Activated naive CD4-positive, alpha-beta T cell treated with anti-CD3 and anti-CD28 coated beads, Interleukin-2, amount 10 ng/mL, durations not matched to agents 7 days and 5 days (primary cell): ENCODE measurements around the gene COL4A1.
"Not testable (repeated sequence)": the region's sequence is repeated elsewhere in the genome, so short reads cannot be mapped to it uniquely, and the experiment has no call there.

Source experiments
- CTCF ChIA-PET: fragments of 350-600 bp; sonication (Branson Sonifier 250); formaldehyde crosslinking; loops from one replicate; lab custom pipeline; 2021; ENCODE audit warnings: antibody characterized with exemption; lab: Charles Lee
- DNase-seq: peaks from one replicate; pipeline ENCODE4 v3.0.0-alpha.2; 2020
- H3K27ac Mint-ChIP-seq: one replicate; pipeline ENCODE4 v1.8.0; 2021; ENCODE audit warnings: mild to moderate bottlenecking, moderate library complexity, mixed read lengths
- H3K27me3 Mint-ChIP-seq: one replicate; pipeline ENCODE4 v1.8.0; 2021; ENCODE audit warnings: mild to moderate bottlenecking, mixed read lengths
- H3K36me3 Mint-ChIP-seq: one replicate; pipeline ENCODE4 v1.8.0; 2021; ENCODE audit warnings: mixed read lengths
- H3K4me1 Mint-ChIP-seq: one replicate; pipeline ENCODE4 v1.8.0; 2021; ENCODE audit warnings: mixed read lengths
- H3K4me3 Mint-ChIP-seq: one replicate; pipeline ENCODE4 v1.8.0; 2021; ENCODE audit warnings: mild to moderate bottlenecking, moderate library complexity, mixed read lengths
- H3K9me3 Mint-ChIP-seq: one replicate; pipeline ENCODE4 v1.8.0; 2021; ENCODE audit warnings: mixed read lengths

COL4A1 gene

DNA sequence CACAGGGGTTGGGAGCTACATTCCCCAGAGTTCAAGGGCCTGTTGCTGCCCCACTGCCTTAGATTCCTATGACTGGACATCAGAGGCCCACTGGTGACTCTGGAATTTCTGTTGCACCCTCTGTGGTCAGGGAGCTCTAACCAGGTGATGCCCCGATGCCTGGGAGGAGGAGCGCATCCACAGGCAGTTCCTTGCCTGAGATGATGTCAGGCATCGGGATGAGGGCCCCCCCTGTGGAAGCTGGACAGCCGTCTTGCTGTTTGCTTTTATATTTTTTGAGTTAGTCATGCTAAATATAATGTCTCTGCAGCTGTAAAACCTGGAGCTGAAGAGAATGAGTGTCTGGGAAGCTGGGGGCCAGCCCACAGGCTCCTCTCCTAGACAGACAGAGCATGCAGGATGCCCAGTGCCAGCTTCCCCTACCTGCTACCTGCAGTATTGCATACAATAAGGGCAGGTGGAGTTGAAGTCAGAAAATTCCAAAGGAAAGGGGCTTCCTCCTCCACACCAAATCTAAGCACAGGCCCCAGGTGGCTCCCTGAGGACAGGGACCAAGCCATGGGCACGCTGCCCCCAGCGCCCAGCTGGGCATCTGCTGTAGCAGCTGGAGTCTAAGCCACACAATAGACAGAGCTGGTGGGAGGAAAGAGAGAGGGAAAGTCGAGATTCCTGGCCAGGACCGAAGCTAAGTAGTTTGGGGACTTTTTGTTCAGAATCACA is 16.4 kb upstream of the COL4A1 start:
- H3K36me3 Mint-ChIP-seq, result no peaks in the 10 kb centered on the region
- no peaks in the 10 kb centered on the region for H3K9me3 Mint-ChIP-seq
- no peak overlapping the region for H3K27ac Mint-ChIP-seq

DNA sequence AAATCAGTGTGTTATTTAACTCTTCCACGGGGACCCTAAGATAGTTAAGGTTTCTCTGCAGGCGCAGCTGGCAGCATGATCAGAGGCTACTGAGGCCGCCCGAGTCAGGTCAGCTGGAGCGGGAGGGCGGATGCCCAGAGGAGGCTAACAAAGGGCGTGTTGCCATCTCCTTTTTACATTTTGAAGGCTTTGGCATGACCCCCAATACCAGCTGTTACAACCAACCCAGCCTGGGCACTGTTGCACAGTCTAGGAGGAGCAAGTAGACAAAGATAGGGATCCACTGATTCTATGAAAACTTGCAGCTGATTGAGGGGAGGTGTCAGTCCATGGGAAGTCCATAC is 15.8 kb upstream of the COL4A1 start:
- no peak overlapping the region for H3K4me3 Mint-ChIP-seq
- no peak overlapping the region for H3K27ac Mint-ChIP-seq
- peaks cover 11% of the 10 kb centered on the region for H3K4me1 Mint-ChIP-seq
- H3K9me3 Mint-ChIP-seq, result no peaks in the 10 kb centered on the region
- peaks cover 72% of the 10 kb centered on the region for H3K27me3 Mint-ChIP-seq
- DNase-seq, result no peak
- H3K36me3 Mint-ChIP-seq, result no peaks in the 10 kb centered on the region
- CTCF ChIA-PET, result interaction anchor here (0.9 kb wide), 1 partner anchor 10 kb away, joined by 3 read pairs; no protein-coding TSS in a partner anchor

More for the DNA sequence above, 16.4 kb upstream of the COL4A1 start:
- peaks cover 11% of the 10 kb centered on the region for H3K4me1 Mint-ChIP-seq
- peaks cover 71% of the 10 kb centered on the region for H3K27me3 Mint-ChIP-seq
- H3K4me3 Mint-ChIP-seq, result no peak overlapping the region
- DNase-seq, result no peak
- CTCF ChIA-PET, result interaction anchor here (0.9 kb wide), 1 partner anchor 10 kb away, joined by 3 read pairs; no protein-coding TSS in a partner anchor

DNA sequence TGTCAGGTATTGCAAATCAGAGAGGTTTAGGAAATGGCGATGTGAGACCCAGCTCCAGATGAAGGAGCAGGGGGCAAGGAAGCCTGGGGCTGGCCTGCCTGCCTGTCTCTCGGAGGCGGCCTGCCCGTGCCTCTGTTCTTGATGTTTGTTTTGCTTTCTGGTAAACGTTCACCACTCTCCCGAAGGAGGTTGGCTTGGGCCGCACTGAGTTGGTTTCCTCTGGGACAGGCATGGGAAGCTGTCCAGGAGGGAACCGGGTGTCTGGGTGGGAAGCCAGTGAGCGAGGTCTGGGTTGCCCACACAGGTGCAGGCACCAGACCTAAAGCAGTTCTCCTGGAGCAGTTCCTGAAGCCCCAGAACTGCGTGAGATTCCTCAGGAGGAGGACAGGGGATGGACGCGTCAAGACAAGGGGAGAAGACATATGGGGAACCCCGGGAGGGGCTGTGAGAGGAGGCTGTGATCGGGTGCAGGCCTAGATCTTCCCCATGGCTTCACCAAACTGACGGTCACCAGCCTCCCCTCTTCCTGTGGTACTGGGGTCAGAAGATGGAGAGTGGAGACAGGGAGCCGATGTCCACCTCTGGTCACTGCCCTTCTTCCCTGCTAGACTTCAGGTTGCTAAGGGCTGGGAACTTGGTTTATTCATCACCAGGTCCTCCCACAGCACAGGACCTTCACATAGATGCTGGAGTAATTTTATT is 15.3 kb upstream of the COL4A1 start:
- H3K4me3 Mint-ChIP-seq, result no peak overlapping the region
- peaks cover 74% of the 10 kb centered on the region for H3K27me3 Mint-ChIP-seq
- no peaks in the 10 kb centered on the region for H3K36me3 Mint-ChIP-seq
- no peak overlapping the region for H3K27ac Mint-ChIP-seq
- H3K9me3 Mint-ChIP-seq, result no peaks in the 10 kb centered on the region
- DNase-seq, result no peak
- CTCF ChIA-PET, result no interaction called here
- H3K4me1 Mint-ChIP-seq, result peaks cover 11% of the 10 kb centered on the region

DNA sequence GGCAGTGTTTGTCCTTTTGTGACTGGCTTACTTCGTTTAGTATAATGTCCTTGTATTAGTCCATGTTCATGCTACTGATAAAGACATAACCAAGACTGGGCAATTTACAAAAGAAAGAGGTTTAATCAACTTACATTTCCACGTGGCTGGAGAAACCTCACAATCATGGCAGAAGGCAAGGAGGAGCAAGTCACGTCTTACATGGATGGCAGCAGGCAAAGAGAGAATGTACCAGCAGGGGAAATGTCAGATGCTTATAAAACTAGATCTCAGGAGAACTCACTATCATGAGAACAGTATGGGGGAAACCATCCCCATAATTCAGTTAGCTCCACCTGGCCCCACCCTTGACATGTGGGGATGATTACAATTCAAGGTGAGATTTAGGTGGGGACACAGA is 14.6 kb upstream of the COL4A1 start:
- DNase-seq, H3K4me3 Mint-ChIP-seq, H3K36me3 Mint-ChIP-seq, H3K9me3 Mint-ChIP-seq, H3K27ac Mint-ChIP-seq, CTCF ChIA-PET: not testable (repeated sequence)
- H3K27me3 Mint-ChIP-seq, result peaks cover 69% of the 10 kb centered on the region
- H3K4me1 Mint-ChIP-seq, result peaks cover 11% of the 10 kb centered on the region

DNA sequence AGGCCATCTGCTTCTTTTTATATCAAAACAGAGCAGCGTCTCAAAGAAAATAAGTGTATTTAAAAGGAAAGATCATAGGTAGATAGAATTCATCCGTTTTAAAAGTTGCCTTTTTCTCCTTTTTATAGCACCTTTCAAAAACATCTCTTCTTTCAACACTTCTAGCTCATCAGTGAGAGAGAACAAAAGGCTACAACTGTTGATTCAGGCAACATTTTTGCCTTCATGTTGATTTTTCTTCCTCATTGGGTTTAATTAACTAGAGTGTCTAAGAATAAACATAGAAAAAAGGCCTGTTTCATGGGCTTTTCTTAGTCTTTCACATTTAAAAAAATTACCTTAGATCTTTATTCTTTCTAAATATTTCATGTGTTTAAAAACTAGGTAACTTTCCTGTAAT is 13.7 kb upstream of the COL4A1 start:
- Mint-ChIP-seq H3K36me3 (no peaks in the 10 kb centered on the region), H3K9me3 (no peaks in the 10 kb centered on the region), H3K27me3 (peaks cover 65% of the 10 kb centered on the region), H3K27ac (no peak overlapping the region), H3K4me1 (peaks cover 11% of the 10 kb centered on the region), H3K4me3 (no peak overlapping the region)
- no peak for DNase-seq
- CTCF ChIA-PET, result no interaction called here

DNA sequence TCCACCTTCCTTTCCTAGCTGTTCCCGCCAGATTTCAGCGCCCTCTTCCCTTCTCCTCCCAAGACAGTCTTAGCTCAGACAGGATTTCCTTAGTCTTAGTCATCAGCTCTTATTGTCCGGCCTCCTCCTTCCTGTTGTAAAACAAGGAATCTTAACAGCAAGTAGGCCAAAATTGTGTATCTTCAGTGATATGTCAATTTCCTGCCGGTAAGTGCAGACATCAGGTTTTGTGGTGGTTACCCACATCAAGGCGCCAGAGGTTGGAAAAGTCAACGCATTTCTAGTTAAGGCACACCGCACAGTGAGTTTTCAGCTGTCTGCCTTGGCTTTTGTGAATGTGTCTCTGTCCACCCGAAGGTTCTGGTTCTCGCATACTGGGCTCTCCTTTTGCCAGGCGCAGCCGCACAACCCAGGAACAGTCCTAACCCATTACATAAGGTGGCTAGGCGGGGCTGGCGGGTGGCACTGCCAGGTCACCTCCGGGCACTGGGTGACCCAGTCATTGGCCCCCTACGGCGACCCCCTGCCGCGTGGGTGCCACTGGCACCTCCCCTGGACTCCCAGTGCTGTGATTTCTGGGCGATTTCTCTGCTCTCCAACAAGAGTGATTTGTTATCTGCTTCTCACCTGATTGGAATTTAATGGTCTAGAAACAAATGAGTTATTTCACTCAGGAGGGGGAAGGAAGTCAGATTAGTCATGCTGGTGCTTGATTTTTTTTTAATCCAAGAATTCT is 13.0 kb upstream of the COL4A1 start:
- Mint-ChIP-seq H3K36me3 (no peaks in the 10 kb centered on the region), H3K27me3 (peaks cover 60% of the 10 kb centered on the region), H3K27ac (no peak overlapping the region), H3K4me1 (peaks cover 11% of the 10 kb centered on the region), H3K4me3 (no peak overlapping the region), H3K9me3 (no peaks in the 10 kb centered on the region)
- CTCF ChIA-PET, result no interaction called here
- peak; percentile 39 for DNase-seq

GRCh38 chr13:110319397-110319773 is 12.4 kb upstream of the COL4A1 start:
- peaks cover 60% of the 10 kb centered on the region for H3K27me3 Mint-ChIP-seq
- no peak for DNase-seq
- no peaks in the 10 kb centered on the region for H3K36me3 Mint-ChIP-seq
- peaks cover 11% of the 10 kb centered on the region for H3K4me1 Mint-ChIP-seq
- no peak overlapping the region for H3K27ac Mint-ChIP-seq
- no peak overlapping the region for H3K4me3 Mint-ChIP-seq
- CTCF ChIA-PET, result no interaction called here
- H3K9me3 Mint-ChIP-seq, result no peaks in the 10 kb centered on the region

GRCh38 chr13:110318920-110319319 is 12.0 kb upstream of the COL4A1 start:
- H3K27me3 Mint-ChIP-seq, result peaks cover 61% of the 10 kb centered on the region
- no peaks in the 10 kb centered on the region for H3K9me3 Mint-ChIP-seq
- H3K36me3 Mint-ChIP-seq, result no peaks in the 10 kb centered on the region
- DNase-seq, result no peak
- H3K4me3 Mint-ChIP-seq, result no peak overlapping the region
- peaks cover 11% of the 10 kb centered on the region for H3K4me1 Mint-ChIP-seq
- CTCF ChIA-PET, result no interaction called here
- H3K27ac Mint-ChIP-seq, result no peak overlapping the region

- H3K4me1 Mint-ChIP-seq, result peaks cover 11% of the 10 kb centered on the region
- CTCF ChIA-PET, result no interaction called here
- H3K27ac Mint-ChIP-seq, result no peak overlapping the region
- no peak overlapping the region for H3K4me3 Mint-ChIP-seq
- H3K36me3 Mint-ChIP-seq, result no peaks in the 10 kb centered on the region
- DNase-seq, result no peak
- no peaks in the 10 kb centered on the region for H3K9me3 Mint-ChIP-seq
- peaks cover 60% of the 10 kb centered on the region for H3K27me3 Mint-ChIP-seq
These were observed 10.7 kb upstream of the COL4A1 start for GRCh38 chr13:110317496-110318195.

DNA sequence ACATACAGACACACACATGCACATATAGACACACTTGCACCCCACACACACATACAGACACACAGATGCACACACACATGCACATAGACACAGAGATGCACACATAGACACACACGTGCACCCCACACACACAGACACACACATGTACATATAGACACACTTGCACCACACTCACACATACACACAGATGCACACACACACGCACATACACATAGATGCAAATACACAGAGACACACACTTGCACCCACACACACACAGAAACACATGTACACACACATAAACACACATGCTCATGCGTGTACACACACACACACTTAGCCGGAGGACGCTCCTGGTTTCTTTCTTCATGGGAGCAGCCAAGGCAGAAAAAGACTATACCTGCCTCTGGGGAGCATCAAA is 10.1 kb upstream of the COL4A1 start:
- H3K4me3 Mint-ChIP-seq, result no peak overlapping the region
- peaks cover 11% of the 10 kb centered on the region for H3K4me1 Mint-ChIP-seq
- DNase-seq, result no peak
- H3K27ac Mint-ChIP-seq, result no peak overlapping the region
- no peaks in the 10 kb centered on the region for H3K9me3 Mint-ChIP-seq
- CTCF ChIA-PET, result no interaction called here
- H3K27me3 Mint-ChIP-seq, result peaks cover 60% of the 10 kb centered on the region
- no peaks in the 10 kb centered on the region for H3K36me3 Mint-ChIP-seq

DNA sequence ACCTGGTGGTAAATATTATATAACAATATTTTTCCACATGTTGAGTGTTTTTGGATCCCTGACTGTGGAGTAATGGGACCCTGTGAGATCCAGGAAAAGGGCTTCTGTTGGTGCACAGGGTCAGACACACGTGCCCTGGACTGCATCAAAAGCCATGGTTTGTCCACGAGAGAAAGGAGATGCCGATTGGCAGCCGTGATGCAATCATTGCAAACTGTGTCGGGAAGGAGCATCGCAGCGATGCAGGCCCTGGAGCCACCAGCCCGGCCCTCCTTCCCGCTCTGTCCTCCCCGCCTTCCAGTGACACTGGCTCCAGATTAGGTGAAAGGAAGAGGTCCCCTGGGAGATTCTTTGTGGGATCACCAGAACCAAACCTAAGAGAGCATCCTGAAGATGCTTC is 9.2 kb upstream of the COL4A1 start:
- Mint-ChIP-seq H3K4me1 (peaks cover 11% of the 10 kb centered on the region), H3K36me3 (no peaks in the 10 kb centered on the region), H3K27me3 (peaks cover 62% of the 10 kb centered on the region), H3K4me3 (no peak overlapping the region), H3K9me3 (no peaks in the 10 kb centered on the region), H3K27ac (no peak overlapping the region)
- DNase-seq, result no peak
- CTCF ChIA-PET, result no interaction called here

GRCh38 chr13:110314516-110315245 is 7.7 kb upstream of the COL4A1 start:
- CTCF ChIA-PET, result no interaction called here
- Mint-ChIP-seq H3K27ac (no peak overlapping the region), H3K4me3 (no peak overlapping the region), H3K36me3 (no peaks in the 10 kb centered on the region), H3K27me3 (peaks cover 70% of the 10 kb centered on the region), H3K4me1 (peaks cover 2% of the 10 kb centered on the region), H3K9me3 (no peaks in the 10 kb centered on the region)
- DNase-seq, result no peak

- H3K36me3 Mint-ChIP-seq, H3K27ac Mint-ChIP-seq, CTCF ChIA-PET, H3K4me1 Mint-ChIP-seq, DNase-seq, H3K9me3 Mint-ChIP-seq, H3K4me3 Mint-ChIP-seq: not testable (repeated sequence)
- H3K27me3 Mint-ChIP-seq, result peaks cover 73% of the 10 kb centered on the region
These were observed 6.8 kb upstream of the COL4A1 start for GRCh38 chr13:110313733-110314132.

GRCh38 chr13:110313261-110313660 is 6.3 kb upstream of the COL4A1 start:
- DNase-seq, H3K4me3 Mint-ChIP-seq, CTCF ChIA-PET, H3K9me3 Mint-ChIP-seq, H3K36me3 Mint-ChIP-seq, H3K27ac Mint-ChIP-seq, H3K4me1 Mint-ChIP-seq: not testable (repeated sequence)
- H3K27me3 Mint-ChIP-seq, result peaks cover 76% of the 10 kb centered on the region
